GM19351 (cell line): Measurements from ENCODE around the gene IRF2.
A peak's percentile ranks its signal among the peaks of the same experiment; 100 is the strongest.

Experiments used
- ATAC-seq: cut with Tn5 transposase; IDR thresholded peaks from one replicate; pipeline ENCODE4 v1.9.1; 2021; ENCODE audit warnings: mild to moderate bottlenecking, moderate library complexity; ENCODE audit not compliant: unreplicated experiment

IRF2 gene

DNA sequence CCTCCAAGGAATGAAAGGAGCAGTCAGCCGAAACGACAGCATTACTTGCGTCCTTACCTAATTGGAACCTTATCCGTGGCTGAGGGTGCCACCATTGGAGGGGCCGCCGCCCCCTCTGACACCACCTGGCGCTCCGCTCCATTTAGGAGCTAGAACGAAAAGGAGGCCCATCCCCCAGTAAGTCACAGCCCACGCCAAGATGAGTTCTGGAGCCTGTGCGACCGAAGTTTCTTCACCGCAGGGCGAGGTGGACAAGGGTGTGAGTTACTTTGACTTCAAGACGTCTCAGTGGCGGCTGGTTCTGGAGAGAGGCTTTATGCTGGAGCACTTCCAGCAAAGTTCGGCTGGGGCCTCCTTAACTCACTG lies 729 bp upstream of the IRF2 start:
- ATAC-seq, result peak; percentile 10

DNA sequence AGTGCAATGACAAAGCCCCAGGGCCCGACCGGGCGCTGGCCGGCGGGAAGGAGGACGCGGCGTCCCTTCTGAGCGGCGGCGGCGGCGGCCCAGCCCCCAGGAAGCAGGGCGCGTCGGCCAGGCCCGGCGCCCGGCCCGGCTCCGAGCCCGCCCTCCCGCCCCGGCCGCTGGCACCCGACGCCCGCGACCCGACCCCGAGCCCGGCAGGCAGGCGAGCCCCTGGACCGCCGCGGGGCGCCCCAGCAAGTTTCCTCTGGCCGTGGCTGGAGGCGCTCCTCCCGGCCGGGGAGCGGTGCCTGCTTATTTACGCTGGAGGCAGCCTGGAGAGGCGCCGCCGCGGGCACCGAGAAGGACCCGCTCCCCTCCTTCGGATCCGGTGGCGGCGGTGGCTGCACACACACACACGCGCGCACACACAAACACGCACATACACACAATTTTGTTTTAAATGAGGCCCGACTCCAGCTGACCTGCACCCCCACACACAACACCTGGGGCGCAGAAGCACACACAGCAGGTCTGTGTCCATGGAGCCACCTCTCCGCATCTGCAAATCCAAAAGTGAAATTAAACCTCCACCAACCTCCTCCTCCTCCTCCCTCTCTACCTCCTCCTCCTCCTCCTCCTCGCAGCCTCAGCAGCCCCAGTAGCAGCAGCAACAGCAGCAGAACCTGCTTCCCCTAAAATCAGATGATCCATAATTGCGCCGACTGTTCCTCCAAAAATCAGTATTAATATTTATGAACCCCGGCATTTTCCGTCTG lies 669 bp downstream of the IRF2 start:
- no peak for ATAC-seq

DNA sequence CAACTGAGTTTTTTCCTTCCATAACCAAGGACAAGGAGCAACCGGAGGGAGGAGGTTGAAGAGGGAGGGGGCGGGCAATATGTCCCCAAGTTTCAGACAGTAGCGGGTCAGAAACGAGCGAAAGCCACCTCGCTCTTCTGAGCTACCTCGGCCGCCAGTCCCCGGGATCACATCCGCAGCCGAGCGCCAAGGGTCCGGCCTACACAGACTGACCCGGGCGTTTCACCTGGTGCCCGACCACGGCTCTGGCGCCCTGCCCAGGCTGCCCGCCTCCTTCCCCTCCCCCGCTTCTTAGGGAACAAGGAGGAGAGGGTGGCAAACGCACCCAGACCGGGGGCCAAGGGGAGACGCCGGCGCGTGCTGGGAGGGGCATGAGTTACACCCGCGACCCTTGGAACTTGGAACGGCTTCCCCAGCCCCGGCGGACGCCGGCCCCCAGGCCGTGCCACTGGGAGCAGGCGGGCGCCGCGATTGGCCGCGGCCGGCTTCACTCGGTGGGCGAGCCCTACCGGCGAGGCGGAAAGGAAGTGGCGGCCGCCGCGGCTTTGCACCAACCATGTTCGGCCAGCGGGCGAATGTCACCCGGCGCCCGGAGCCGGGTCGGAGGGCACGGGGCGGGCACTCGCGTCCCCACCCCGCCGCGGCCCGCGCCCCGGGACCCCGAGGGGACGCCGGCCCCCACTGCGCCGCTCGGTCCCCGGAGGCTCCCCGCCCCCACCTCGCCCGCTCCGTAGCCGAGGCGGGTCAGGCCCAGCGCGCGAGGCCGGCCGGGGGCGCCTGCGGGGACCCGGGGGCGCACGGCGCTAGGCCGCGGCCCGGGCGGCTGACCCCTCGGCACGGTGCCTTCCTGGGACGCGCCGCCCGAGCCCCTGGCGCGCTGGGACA lies 1.5 kb downstream of the IRF2 start:
- peak; percentile 19 for ATAC-seq

DNA sequence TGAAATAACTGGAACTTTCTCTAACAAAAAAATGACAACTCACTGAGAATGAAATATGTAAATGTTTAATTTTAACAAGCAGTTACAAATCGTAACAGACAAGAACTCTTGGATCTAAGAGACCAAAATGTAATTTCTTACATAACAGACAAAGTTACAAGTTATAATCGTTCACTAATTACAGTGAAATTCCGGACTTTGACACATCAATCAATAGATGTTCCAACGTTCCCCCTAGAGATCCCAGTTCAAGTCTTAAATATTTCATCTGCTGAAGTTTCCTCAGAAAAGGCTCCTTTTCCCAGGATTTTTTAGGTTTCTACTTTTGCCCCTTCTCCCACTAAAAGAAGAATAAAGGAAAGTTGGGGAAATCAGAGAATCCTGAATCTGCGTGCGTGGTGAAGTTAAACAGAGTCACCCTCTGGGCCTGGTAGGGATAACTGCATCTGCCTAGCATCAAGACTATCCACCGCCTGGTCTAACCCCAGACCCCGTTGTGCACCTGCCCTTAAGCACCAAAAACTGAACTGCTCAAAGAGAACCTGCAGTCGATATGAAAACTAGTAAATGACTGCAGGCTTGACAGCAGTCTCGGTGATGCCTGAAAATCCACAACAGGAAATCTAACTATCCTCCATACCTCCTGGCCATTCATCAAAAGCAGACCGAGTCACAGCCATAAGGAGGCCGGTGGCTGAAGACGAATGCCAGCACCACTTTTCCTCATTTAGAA lies 2.3 kb downstream of the IRF2 start:
- no peak for ATAC-seq

DNA sequence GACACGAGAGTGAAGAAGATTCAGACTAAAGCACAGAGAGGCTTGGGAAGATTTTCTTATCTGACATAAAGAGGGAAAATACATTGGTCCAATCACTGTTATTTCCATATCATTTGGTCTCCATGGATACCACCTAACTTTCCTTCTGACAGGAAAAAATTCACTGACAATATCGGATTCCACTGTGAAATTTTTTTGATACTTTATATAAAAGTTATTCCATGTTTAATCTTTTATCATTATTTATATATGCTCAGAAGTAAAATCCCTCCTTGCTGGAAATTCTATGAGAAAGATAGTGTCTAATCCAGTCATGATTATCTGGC lies 3.6 kb downstream of the IRF2 start:
- no peak for ATAC-seq

DNA sequence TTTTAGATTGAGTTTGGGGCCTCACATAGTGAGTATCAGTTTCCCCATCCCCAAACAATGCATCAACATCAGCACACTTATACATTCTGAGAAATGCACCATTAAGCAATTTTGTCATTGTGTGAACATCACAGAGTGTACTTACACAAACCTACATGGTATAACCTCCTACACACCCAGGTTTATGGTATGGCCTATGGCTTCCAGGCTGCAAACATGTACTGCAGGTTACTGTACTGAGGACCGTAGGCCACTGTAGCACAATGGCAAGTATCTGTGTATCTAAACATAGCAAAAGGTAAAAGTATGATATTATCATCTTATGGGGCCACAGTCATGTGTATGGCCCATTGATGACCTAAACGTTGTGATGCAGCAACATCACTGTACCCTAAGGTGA lies 7.7 kb downstream of the IRF2 start:
- no peak for ATAC-seq

DNA sequence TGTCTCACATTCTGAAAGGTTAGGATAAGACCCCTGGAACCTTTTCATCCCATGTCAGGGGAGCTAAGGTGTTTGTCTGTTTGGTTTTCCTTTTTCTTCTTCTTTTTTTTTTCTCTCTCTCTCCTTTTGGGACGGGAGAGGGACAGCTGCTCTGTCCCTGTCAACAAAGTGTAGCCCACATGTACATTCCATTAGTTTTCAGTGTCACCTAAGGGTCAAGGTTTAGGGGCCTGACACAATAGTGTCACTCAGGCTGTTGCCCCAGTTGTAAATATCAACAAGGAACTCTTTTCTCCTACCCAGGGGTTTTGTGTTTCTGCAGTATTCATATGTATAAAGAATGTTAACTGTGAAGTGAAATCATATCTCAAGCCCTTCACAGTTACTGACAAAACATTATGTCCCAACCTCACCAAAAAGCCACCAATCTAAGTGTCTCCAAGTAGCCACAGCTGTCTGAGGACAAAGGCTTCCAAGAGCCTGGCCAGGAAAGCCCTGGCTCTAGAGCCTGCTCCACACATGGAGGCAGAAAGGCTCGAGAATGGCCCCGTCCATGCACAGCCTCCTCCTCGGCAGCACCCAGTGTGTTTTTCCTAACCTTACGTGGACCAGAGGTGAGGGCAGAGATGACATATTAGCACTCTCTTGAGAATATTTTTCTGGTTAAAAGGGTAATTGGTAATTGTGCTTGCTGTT lies 9.4 kb downstream of the IRF2 start:
- ATAC-seq, result no peak

DNA sequence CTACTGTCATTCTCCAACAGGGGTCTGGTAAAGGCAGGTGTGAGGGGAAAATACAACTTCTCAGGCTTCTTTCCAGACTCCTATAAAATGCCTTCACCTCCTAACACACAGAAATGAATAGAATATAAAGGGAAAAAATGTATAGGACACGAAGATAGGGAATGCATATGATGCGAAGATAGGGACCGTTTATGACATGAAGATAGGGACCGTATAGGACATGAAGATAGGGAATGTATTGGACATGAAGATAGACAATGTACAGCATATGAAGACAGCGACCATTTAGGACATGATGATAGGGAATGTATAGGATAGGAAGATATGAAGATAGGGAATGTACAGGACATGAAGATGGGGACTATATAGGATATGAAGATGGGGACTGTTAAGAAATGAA lies 10.5 kb downstream of the IRF2 start:
- ATAC-seq, result no peak

DNA sequence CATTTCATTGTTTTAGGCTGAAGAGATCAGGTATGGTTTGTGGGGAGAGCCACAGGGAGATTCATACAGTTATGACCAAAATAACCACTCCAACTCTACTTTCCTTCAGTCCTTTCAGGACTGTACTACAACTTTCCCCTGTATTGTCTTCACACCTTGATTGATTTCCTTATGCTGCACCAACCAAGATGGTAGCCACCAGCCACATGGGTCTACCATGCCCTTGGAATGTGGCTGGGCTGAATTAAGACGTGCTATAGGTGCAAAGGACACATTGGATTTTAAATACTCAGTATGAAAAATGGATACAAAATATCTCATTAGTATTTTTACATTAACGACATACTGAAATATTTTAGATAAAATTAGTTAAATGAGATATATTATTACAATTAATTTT lies 11.2 kb downstream of the IRF2 start:
- ATAC-seq, result no peak

DNA sequence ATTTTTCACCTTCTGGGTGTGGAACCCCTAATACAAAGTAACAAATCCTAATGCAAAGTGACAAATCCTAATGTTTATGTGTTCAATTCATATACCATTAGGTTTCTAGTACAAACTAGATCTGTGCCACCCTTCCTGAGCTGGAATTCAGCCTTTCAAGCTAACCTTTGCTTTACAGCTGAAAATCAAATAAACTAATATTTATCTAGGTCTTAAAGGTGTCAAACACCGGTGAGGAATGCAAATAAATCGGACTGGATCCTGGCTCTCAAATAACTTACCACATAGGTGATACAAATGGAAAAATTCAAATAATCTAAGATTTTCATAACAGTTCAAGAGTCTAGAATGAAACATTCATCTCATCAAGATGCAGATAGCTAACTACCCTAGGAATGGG lies 11.6 kb downstream of the IRF2 start:
- no peak for ATAC-seq

DNA sequence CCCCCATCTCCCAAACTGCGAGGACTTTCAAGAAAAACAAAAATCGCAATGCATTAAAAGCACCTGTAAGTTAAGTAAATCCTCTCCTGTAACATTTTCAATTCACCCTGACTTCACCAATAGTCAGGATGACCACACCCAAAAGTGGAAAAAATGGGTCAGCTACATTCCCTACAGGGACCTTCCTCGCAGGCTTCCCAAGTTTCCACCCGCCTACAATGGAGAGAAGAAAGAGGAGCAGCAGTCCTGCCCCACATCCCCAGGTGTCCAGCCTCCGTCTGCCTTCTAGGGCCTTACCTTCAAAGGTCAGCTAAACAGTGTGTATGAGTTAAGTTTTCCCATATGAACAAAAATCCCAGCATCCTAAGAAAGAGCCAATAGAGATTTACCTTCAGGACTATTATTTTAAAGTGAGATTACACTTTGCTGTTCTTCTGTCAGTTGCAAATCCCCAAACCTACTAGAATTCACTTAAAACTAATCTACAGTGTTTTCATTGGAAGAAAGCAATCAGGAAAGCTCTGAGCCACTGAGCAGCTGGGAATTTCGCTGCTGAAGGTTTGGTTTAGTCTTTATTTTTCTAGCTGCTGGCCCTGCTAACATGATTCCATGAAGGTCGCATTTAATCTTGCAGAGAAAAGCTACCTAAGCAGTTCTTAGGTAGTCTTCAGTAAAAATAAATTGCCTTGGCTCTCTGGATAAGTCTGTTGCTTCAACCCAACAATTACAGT lies 12.5 kb downstream of the IRF2 start:
- no peak for ATAC-seq

DNA sequence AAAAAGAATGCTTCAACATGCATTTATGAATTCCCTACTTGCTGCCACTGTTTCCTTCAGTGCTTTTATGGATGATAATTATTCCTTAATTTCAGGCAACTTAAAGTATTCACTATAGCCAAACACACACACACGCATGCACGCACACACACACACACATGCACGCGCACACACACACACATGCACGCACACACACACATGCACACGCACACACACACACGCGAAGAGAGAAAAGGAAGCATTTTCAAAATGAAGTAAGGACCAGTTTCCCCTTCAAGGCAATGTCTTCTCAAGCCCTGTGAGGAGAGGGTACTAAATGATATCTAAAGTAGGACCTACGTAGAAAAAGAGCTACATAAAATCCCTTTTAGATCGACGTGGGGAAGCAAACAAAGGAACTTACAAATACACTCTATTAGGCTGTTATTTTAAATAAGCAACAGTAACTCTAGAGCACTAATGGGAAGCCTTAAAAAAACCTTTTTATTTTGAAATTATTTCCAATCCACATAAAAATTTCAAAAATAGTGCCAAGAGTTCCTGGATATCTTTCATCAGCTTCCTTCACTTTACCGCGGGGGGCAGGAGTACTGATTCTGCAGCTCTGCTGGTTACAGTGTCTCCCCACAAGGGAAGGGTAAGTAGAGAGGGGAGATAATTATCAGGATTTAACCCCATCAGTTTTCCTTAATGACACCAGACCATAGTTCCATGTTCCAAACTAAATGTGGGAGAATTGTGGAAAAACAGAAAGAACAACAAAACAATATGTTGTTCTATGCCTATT lies 13.7 kb downstream of the IRF2 start:
- ATAC-seq, result no peak

DNA sequence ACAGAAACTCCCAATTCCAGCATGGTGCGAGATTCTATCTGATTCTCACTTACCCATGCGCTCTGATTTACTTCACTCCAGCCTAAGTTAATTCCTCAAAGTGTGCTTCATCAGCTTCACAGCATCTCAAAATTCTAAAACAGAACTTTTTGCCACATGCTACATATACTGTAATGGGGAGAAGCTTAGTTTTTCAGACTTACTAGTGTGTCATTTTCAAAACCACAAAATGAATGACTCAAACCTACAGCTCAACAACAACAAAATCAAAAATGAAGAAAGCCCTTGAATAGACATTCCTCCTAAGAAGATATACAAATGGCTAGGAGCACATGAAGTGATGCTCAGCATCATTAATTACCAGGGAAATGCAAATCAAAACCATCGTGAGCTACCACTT lies 14.9 kb downstream of the IRF2 start:
- ATAC-seq, result no peak

DNA sequence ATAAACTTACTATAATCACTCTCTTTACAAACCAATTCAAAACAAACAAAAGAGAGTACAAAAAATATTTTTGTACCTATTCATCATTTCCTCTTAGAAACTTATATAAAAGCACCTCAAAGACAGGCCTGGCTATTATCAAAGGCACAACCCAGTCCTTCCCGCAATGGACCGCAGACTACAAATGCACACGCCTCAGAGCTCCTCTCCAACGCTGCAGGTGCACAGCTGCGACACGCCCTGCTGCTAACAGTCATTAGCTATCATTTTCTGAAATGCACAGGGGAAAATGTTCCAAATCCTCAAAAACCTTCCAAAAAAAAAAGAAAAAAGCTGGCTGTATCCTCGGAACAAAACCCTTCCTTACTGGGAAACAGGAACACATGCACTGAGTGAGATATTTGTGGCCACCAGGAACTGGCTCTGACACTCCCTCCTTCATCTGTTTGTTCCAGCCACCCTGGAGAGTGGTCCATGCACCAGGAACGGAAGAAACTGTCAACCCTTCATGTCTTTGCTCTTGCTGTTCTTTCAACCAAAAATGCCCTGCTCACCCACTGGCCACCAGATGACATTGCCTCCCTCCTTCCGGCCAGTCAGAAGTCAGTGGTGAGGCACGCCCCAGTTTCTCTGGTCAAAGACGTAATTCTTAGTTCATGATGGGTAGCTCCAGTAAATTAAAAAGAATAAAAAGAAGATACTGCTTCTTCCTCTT lies 16.7 kb downstream of the IRF2 start:
- ATAC-seq, result peak; percentile 46

DNA sequence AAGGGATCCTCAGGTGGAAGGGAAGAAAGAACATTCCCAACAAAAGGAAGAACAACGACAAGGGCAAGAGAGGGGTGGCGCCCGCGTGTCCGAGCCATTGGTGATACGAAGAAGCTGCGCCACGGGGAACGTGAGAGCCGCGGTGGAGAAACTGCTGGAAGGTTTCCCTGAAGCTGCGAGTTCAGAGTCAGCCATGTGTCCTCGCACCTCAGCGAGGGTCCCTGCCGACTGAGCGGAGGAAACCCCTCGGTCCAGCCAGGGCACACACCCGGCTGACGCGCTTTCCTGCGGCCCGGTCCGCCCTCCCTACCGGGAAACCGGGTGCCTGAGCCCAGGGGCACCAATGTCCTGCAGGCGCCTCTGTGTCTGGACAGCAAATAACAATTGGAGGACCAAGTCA lies 18.0 kb downstream of the IRF2 start:
- ATAC-seq, result no peak

DNA sequence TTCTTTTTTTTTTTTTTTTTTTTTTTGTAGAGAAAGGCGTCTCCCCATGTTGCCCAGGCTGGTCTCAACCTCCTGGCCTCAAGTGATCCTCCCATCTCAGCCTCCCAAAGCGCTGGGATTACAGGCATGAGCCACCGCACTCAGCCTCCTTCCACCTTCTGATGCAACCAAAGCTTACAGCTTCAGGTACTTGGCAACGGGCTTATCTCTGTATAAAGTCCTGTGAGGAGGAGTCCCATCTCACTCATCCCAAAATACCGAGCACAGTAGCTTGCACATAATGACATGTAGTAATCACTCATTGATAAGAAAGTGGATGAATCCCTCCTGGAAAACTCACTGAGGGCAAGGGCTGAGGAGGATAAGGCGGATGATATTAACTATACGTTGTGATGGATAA lies 19.1 kb downstream of the IRF2 start:
- no peak for ATAC-seq

DNA sequence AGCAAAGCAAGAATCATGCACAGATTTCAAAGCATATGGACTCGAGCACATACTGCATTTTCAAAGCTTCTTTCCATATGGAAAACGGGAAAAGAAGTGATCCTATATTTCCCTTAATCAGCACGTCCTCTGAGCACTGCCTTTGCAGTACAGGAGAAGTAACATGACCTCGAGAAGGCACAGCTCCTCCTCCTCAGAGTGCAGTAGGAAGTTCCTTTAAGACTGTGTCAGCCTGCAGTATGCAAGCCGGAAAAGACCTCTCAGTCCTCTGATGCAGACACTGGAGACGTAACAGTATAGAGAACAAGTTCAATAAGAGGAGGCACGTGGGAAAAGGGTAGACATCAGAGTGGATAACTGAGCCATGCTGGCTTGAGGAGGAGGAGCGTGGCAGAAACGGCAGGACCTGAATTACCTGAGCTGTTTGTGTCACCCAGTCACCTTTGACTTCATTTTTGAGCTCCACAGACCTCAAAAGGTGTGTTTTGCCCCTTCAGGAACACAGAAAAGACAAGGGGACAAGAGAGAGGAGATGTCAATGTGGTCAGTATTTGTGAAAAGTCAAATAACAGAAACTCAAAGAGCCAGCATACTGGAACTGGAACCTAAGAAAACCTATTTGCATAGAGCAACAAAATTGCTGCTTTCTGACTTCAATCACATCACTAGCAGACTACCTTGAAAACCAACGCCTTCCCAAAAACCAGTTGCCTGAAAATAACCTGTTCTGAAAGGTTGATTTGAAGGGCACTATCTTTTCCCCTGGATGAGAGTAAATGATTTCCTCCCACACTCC lies 20.8 kb downstream of the IRF2 start:
- peak; percentile 70 for ATAC-seq

DNA sequence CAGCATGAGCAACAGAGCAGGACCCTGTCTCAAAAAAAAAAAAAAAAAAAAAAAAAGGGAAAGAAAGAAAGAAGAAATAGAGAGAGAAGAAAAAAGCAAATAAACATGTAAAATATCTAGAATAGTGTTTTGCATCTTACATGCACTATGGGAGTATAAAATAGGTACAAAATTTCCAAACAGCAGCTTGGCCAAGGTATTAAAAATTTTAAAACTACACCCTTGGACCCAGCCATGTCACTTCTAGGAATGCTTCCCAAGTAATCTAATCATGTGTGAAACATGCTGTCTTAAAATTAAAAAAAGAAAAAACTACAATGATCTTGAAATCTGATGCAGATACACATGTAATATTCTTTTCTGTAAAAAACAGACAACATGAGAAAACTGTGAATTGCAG lies 21.6 kb downstream of the IRF2 start:
- ATAC-seq, result no peak
